ENCODE data around the gene CNTN4. TPM values are rescaled to one million over a fixed set of nuclear protein-coding genes. Genes with fewer than 3 reads are reported as not detected.
A peak's percentile ranks its signal among the peaks of the same experiment; 100 is the strongest.

The CNTN4 gene
- total RNA-seq, 6 experiments from 2014 or later, result 1.5 to 3.9 (median 1.7) TPM

GRCh38 chr3:2929574-2929973 lies 830.9 kb downstream of the CNTN4 start:
- no peak for TF ChIP-seq CTCF (IDR thresholded peaks at IDR 0.05)
- TF ChIP-seq POLR2A (IDR thresholded peaks at IDR 0.05), result no peak
- DNase-seq (no peak), ATAC-seq (no peak)
- no peak overlapping the region for H3K27ac ChIP-seq
- intact Hi-C loops (cut with DNase I), result no loop called here
- no peaks in the 10 kb centered on the region for H3K27me3 ChIP-seq
- H3K4me3 ChIP-seq, result no peak overlapping the region
- H3K4me1 ChIP-seq, result no peaks in the 10 kb centered on the region
- no peaks in the 10 kb centered on the region for H3K9me3 ChIP-seq
- H3K36me3 ChIP-seq, result no peaks in the 10 kb centered on the region
- WGBS (ENCODE audit: insufficient coverage, low coverage, low lambda C conversion rate, missing lambda C conversion rate), result 33% methylated on average over 2 of the region's 5 CpGs

GRCh38 chr3:2931265-2931664 lies 832.6 kb downstream of the CNTN4 start:
- intact Hi-C loops (cut with DNase I), result no loop called here
- Histone ChIP-seq H3K4me3 (no peak overlapping the region), H3K27me3 (no peaks in the 10 kb centered on the region), H3K36me3 (no peaks in the 10 kb centered on the region), H3K4me1 (no peaks in the 10 kb centered on the region), H3K9me3 (no peaks in the 10 kb centered on the region), H3K27ac (no peak overlapping the region)
- 83% methylated on average over 4 of the region's 4 CpGs for WGBS (ENCODE audit: insufficient coverage, low coverage, low lambda C conversion rate, missing lambda C conversion rate)
- TF ChIP-seq POLR2A (IDR thresholded peaks at IDR 0.05), result no peak
- no peak for TF ChIP-seq CTCF (IDR thresholded peaks at IDR 0.05)
- DNase-seq (no peak), ATAC-seq (no peak)

DNA sequence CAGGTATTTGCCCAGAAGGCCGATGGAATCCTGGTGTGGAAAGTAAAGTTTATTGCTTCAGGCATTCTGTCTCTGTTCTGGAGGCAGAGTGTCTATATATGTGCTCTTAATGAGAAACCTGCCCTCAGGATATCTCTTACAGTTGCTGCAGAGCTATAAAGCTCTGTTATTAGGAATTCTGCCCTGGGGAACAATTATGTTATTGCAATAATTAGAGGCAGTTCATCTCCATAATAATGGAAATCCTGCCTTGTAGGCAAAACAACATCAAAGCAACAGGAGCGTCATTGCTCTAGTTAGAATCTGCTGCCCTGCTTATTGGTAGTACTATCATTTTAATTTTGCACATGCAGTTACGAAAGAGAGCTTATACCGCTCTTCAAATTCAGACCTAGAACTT lies 835.9 kb downstream of the CNTN4 start:
- Histone ChIP-seq H3K4me3 (no peak overlapping the region), H3K9me3 (no peaks in the 10 kb centered on the region), H3K27me3 (no peaks in the 10 kb centered on the region), H3K36me3 (no peaks in the 10 kb centered on the region), H3K27ac (no peak overlapping the region), H3K4me1 (no peaks in the 10 kb centered on the region)
- no peak for DNase-seq
- intact Hi-C loops (cut with DNase I), result no loop called here
- ATAC-seq, result no peak
- 87% methylated on average over 4 of the region's 4 CpGs for whole genome bisulfite sequencing (ENCODE audit: insufficient coverage, low coverage, low lambda C conversion rate, missing lambda C conversion rate)
- no peak for TF ChIP-seq POLR2A (IDR thresholded peaks at IDR 0.05)
- no peak for TF ChIP-seq CTCF (IDR thresholded peaks at IDR 0.05)

GRCh38 chr3:2937055-2937454 lies 838.4 kb downstream of the CNTN4 start:
- no peaks in the 10 kb centered on the region for H3K27me3 ChIP-seq
- no peaks in the 10 kb centered on the region for H3K9me3 ChIP-seq
- H3K27ac ChIP-seq, result no peak overlapping the region
- DNase-seq (no peak), ATAC-seq (no peak)
- WGBS (ENCODE audit: insufficient coverage, low coverage, low lambda C conversion rate, missing lambda C conversion rate), result 71% methylated on average over 2 of the region's 2 CpGs
- TF ChIP-seq CTCF (IDR thresholded peaks at IDR 0.05) (no peak), POLR2A (IDR thresholded peaks at IDR 0.05) (no peak)
- intact Hi-C loops (cut with DNase I), result no loop called here
- no peak overlapping the region for H3K4me3 ChIP-seq
- no peaks in the 10 kb centered on the region for H3K4me1 ChIP-seq
- no peaks in the 10 kb centered on the region for H3K36me3 ChIP-seq

- no peaks in the 10 kb centered on the region for H3K4me1 ChIP-seq
- 36% methylated on average over 2 of the region's 2 CpGs for WGBS (ENCODE audit: insufficient coverage, low coverage, low lambda C conversion rate, missing lambda C conversion rate)
These were observed 838.9 kb downstream of the CNTN4 start for GRCh38 chr3:2937592-2937991.

More at GRCh38 chr3:2937592-2937991, 838.9 kb downstream of the CNTN4 start:
- ATAC-seq (peak in 1 of 4 donors; percentile 45), DNase-seq (no peak)
- TF ChIP-seq CTCF (IDR thresholded peaks at IDR 0.05) (no peak), POLR2A (IDR thresholded peaks at IDR 0.05) (no peak)
- Histone ChIP-seq H3K9me3 (no peaks in the 10 kb centered on the region), H3K27me3 (no peaks in the 10 kb centered on the region), H3K4me3 (no peak overlapping the region), H3K27ac (no peak overlapping the region), H3K36me3 (no peaks in the 10 kb centered on the region)
- intact Hi-C loops (cut with DNase I), result no loop called here

Data from right lobe of liver (tissue), 6 donors.